GM12878 (cell line): ENCODE data around the gene WNT7A. TPM values are rescaled to one million over a fixed set of nuclear protein-coding genes. Genes with fewer than 3 reads are reported as not detected.

Experiments used
- ATAC-seq: fragments of 200-7000 bp; cut with Tn5 transposase; 3 replicates; pipeline ENCODE4 v1.9.1; 2020; ENCODE audit warnings: mild to moderate bottlenecking, moderate library complexity
- BruUV-seq: library from RNA; stranded (reverse); fragments of 400-500 nt; replicated peaks from 2 replicates; lab custom pipeline; 2021; lab: Mats Ljungman, UMichigan
- CTCF ChIA-PET: fragments of 300-600 bp; sonication (Branson Sonifier 250); formaldehyde crosslinking; extraction: SDS; loops from one replicate; lab custom pipeline; 2021; ENCODE audit warnings: inconsistent platforms; lab: Yijun Ruan, JAX
- POLR2A ChIA-PET: fragments of 350-600 bp; formaldehyde crosslinking; extraction: SDS; loops from one replicate; lab custom pipeline; 2021; ENCODE audit warnings: inconsistent platforms; lab: Charles Lee
- RAD21 ChIA-PET: fragments of 300-600 bp; sonication (Branson Sonifier 250); formaldehyde crosslinking; loops from one replicate; lab custom pipeline; 2023; ENCODE audit warnings: antibody characterized with exemption; ENCODE audit not compliant: unreplicated experiment; lab: Charles Lee
- SMC1A ChIA-PET: fragments of 300-600 bp; sonication (Branson Sonifier 250); formaldehyde crosslinking; loops from one replicate; lab custom pipeline; 2023; ENCODE audit not compliant: unreplicated experiment, uncharacterized antibody; lab: Charles Lee
- DNase-seq: peaks from one replicate; pipeline ENCODE4 v3.0.0-alpha.2; 2011; ENCODE audit warnings: low read depth, low spot score
- FAIRE-seq: peaks from 3 replicates; lab custom pipeline; 2011; peaks lifted over from hg19 to GRCh38; lab: Jason Lieb, UNC
- H2AFZ ChIP-seq: 2 replicates; pipeline ENCODE4 v1.6.0; 2011; ENCODE audit warnings: low read depth, low read length, control low read depth; ENCODE audit not compliant: control insufficient read depth
- H3K27ac ChIP-seq: 2 replicates; pipeline ENCODE4 v1.5.1; 2011; ENCODE audit warnings: control low read depth; ENCODE audit not compliant: control insufficient read depth, insufficient read depth
- H3K27me3 ChIP-seq, 2 experiments: replicated peaks in 1 of 2; 2 replicates each; pipeline versions ENCODE4 v1.6.0 to v1.6.1; 2011; ENCODE audit warnings: low read length in 1 of 2; ENCODE audit not compliant: control insufficient read depth in 2 of 2, insufficient read depth in 2 of 2
- H3K36me3 ChIP-seq, 2 experiments: 2 replicates each; pipeline ENCODE4 v1.5.1; 2011; ENCODE audit warnings: low read length in 1 of 2; ENCODE audit not compliant: control insufficient read depth in 2 of 2, insufficient read depth in 2 of 2
- H3K4me1 ChIP-seq: 2 replicates; pipeline ENCODE4 v1.6.1; 2011; ENCODE audit warnings: mild to moderate bottlenecking, low read length, moderate library complexity, mixed read lengths; ENCODE audit not compliant: control insufficient read depth, insufficient read depth
- H3K4me2 ChIP-seq: 2 replicates; pipeline ENCODE4 v1.6.0; 2011; ENCODE audit warnings: control low read depth; ENCODE audit not compliant: control insufficient read depth, insufficient read depth
- H3K4me3 ChIP-seq: fragments of 200-600 bp; sonication (generic); 2 replicates; pipeline ENCODE4 v1.5.1; 2016
- H3K79me2 ChIP-seq: 2 replicates; pipeline ENCODE4 v1.6.0; 2011; ENCODE audit warnings: low read length; ENCODE audit not compliant: control insufficient read depth, insufficient read depth
- H3K9ac ChIP-seq: 2 replicates; pipeline ENCODE4 v1.8.0; 2011; ENCODE audit warnings: low read length, control low read depth, mixed read lengths; ENCODE audit not compliant: control insufficient read depth, insufficient read depth
- H3K9me3 ChIP-seq: replicated peaks from 3 replicates; pipeline ENCODE4 v1.5.1; 2011; ENCODE audit warnings: mild to moderate bottlenecking, low read length; ENCODE audit not compliant: control insufficient read depth, insufficient read depth
- H4K20me1 ChIP-seq: 2 replicates; pipeline ENCODE4 v1.6.0; 2011; ENCODE audit not compliant: control insufficient read depth, insufficient read depth
- CHD2 ChIP-seq: IDR thresholded peaks from 2 replicates; pipeline ENCODE4 v1.6.1; 2011; ENCODE audit warnings: low read depth, low read length, improper control_type of control experiment, borderline replicate concordance
- CREM ChIP-seq: IDR thresholded peaks from 2 replicates; pipeline ENCODE4 v1.6.1; 2014; ENCODE audit warnings: antibody characterized with exemption, low read depth
- FOXM1 ChIP-seq: IDR thresholded peaks from 2 replicates; pipeline ENCODE4 v1.6.1; 2012; ENCODE audit warnings: low read depth, mild to moderate bottlenecking, inconsistent platforms, low read length, moderate library complexity
- IKZF1 ChIP-seq: fragments of 450-650 bp; conservative IDR thresholded peaks from 2 replicates; pipeline ENCODE4 v1.6.1; 2017; ENCODE audit warnings: antibody characterized with exemption, mild to moderate bottlenecking
- IKZF2 ChIP-seq, 2 experiments: fragments of 450-650 bp; IDR thresholded peaks; 2 replicates each; pipeline ENCODE4 v1.6.1; 2017; ENCODE audit warnings: mild to moderate bottlenecking in 2 of 2, moderate library complexity in 2 of 2
- IRF4 ChIP-seq: IDR thresholded peaks from 2 replicates; pipeline ENCODE4 v1.6.1; 2011; ENCODE audit warnings: low read depth, low read length
- JUNB ChIP-seq: IDR thresholded peaks from 2 replicates; pipeline ENCODE4 v1.6.1; 2016; ENCODE audit warnings: antibody characterized with exemption, mild to moderate bottlenecking
- POU2F2 ChIP-seq: IDR thresholded peaks from 3 replicates; pipeline ENCODE4 v1.6.1; 2011; ENCODE audit warnings: low read depth, mild to moderate bottlenecking, low read length, borderline replicate concordance
- RBBP5 ChIP-seq: fragments of 200-600 bp; sonication (generic); conservative IDR thresholded peaks from 2 replicates; pipeline ENCODE4 v1.6.1; 2016
- RCOR1 ChIP-seq: conservative IDR thresholded peaks from 2 replicates; pipeline ENCODE4 v1.6.1; 2012; ENCODE audit warnings: low read depth, low read length, improper control_type of control experiment
- SIX5 ChIP-seq: IDR thresholded peaks from 2 replicates; pipeline ENCODE4 v1.6.1; 2011; ENCODE audit warnings: mild to moderate bottlenecking, low read depth, low read length, moderate library complexity; ENCODE audit not compliant: severe bottlenecking
- STAT1 ChIP-seq: fragments of 450-650 bp; conservative IDR thresholded peaks from 2 replicates; pipeline ENCODE4 v1.6.1; 2014; ENCODE audit warnings: antibody characterized with exemption, mild to moderate bottlenecking
- TAF1 ChIP-seq: IDR thresholded peaks from 2 replicates; pipeline ENCODE4 v1.6.1; 2011; ENCODE audit warnings: mild to moderate bottlenecking, low read depth, low read length, borderline replicate concordance
- TARDBP ChIP-seq: IDR thresholded peaks from 2 replicates; pipeline ENCODE4 v1.6.1; 2016; ENCODE audit warnings: borderline replicate concordance
- YBX1 ChIP-seq: fragments of 450-650 bp; IDR thresholded peaks from 2 replicates; pipeline ENCODE4 v1.6.1; 2016; ENCODE audit warnings: antibody characterized with exemption
- YY1 ChIP-seq: IDR thresholded peaks from 2 replicates; pipeline ENCODE4 v1.6.1; 2011; ENCODE audit warnings: low read depth, mild to moderate bottlenecking, low read length
- ZNF274 ChIP-seq: IDR thresholded peaks from one replicate; pipeline ENCODE4 v1.8.0; 2011; ENCODE audit not compliant: insufficient read length, insufficient read depth
- WGBS: methylation state at CpG from one replicate; pipeline ENCODE4 v1.1.6; 2016; ENCODE audit warnings: low lambda C conversion rate; ENCODE audit not compliant: insufficient replicate concordance, insufficient coverage; ENCODE audit errors: missing lambda C conversion rate; 5-methylcytosine and 5-hydroxymethylcytosine counted together
- in situ Hi-C: fragments of 300-500 bp; cut with MboI; formaldehyde crosslinking; loops from 9 replicates; pipeline ENCODE4 v1.14.3; 2018; ENCODE audit warnings: mixed read lengths
- intact Hi-C: fragments of 100-400 bp; cut with micrococcal nuclease; formaldehyde crosslinking; loops from one replicate; pipeline ENCODE4 v1.14.2; 2022; ENCODE audit not compliant: unreplicated experiment
- polyA plus RNA-seq, 11 experiments: library from polyadenylated mRNA; depleted of rRNA in 4 of 11; unstranded in 6 of 11; stranded (reverse) in 5 of 11; fragments of >200 nt; fragmentation: Nextera tagmentation in 4 of 11; fragmentation: Illumina TruSeq in 1 of 11; extraction: Ambion mirVana in 4 of 11; extraction: Trizol in 1 of 11; gene quantifications; 1 replicate in 1 of 11; 2 replicates in 10 of 11; pipeline versions ENCODE4 v1.2.1 to v1.2.3, GENCODE V29; 2011 to 2016; ENCODE audit warnings: inconsistent platforms in 2 of 11, missing spikeins in 2 of 11, low read depth in 1 of 11
- total RNA-seq, 4 experiments: library from RNA; depleted of rRNA in 3 of 4; stranded (reverse); fragments of >200 nt in 3 of 4; fragmentation: Illumina TruSeq in 1 of 4; extraction: Trizol in 1 of 4; gene quantifications; 2 replicates each; pipeline versions ENCODE4 v1.2.1 to v1.2.3, GENCODE V29; 2013 to 2021
- TF ChIP-seq, protein P1 (sequence below): fragments of 450-650 bp; IDR thresholded peaks from 2 replicates; pipeline ENCODE4 v1.6.1; 2017; ENCODE audit warnings: mild to moderate bottlenecking, moderate library complexity

WNT7A gene
- total and polyA plus RNA-seq, 10 of the 15 experiments (the other 5 are each of a cell fraction or from before 2014, with no cell fraction given), result 0.08 TPM; not detected in 9

DNA sequence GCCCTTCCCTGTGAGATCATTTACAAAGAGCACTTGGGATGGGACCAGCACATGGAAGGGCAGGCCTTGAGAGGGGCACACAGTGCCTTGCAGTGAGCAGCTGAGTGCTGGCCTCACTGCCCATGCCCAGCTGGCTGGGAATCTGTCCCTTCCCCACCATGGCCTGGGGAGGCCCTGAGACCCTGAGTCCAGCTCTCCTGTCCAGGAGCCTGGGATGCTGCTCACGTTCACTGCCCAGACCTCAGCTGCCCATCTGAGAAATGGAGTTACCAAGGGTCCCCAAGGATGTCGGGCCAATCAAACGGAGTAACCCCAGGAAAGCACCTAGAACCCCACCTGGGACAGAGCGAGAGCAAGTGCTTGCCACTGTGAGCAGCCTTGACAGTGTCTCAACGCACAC, 35.6 kb downstream of the WNT7A start:
- TF ChIP-seq IKZF2 (IDR thresholded peaks at IDR 0.05) (no peak), POU2F2 (no peak), IKZF1 (no peak)
- peaks cover 0 to 3% of the 10 kb centered on the region in 2 experiments; a peak in 2 of 4 replicates for H3K27me3 ChIP-seq

DNA sequence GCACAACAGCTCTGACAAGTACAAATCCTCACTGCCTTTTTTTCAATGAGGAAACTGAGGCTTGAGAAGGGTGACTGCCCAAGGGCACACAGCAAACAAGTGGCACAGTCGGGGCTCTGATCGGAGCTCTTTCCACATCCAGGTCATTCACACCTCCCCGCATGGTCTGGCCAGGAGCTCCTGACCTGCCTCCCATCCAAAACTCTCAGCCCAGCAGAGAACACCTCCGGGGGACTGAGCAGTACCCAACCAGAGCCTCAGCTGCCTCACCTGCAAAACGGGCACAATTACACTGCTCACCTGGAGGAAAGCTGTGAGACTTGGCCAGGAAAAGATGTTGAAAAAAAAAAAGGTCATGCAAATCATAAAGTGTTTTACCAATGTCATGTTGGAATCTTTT, 36.5 kb downstream of the WNT7A start:
- no peaks in the 10 kb centered on the region for H3K4me1 ChIP-seq
- FAIRE-seq (no peak), ATAC-seq (no peak), DNase-seq (no peak)
- BruUV-seq, result no TSS peak
- H4K20me1 ChIP-seq, result no peaks in the 10 kb centered on the region
- no peak overlapping the region for H3K27ac ChIP-seq
- ChIA-PET SMC1A (interaction anchor here (0.6 kb wide), 1 partner anchor 22 kb away, joined by 3 read pairs; no protein-coding TSS in a partner anchor), POLR2A (no interaction called here), RAD21 (no interaction called here), CTCF (no interaction called here)
- no peak overlapping the region for H3K4me3 ChIP-seq
- H3K36me3 ChIP-seq, result no peaks in the 10 kb centered on the region
- no peaks in the 10 kb centered on the region for H3K9me3 ChIP-seq
- 43% methylated on average over 5 of the region's 5 CpGs for whole genome bisulfite sequencing
- H3K9ac ChIP-seq, result no peak overlapping the region
- H2AFZ ChIP-seq, result no peak overlapping the region
- H3K79me2 ChIP-seq, result no peaks in the 10 kb centered on the region
- intact Hi-C loops, result no loop called here
- in situ Hi-C loops, result no loop called here
- no peak overlapping the region for H3K4me2 ChIP-seq
- H3K27me3 ChIP-seq, result peaks cover 0 to 3% of the 10 kb centered on the region in 2 experiments; a peak in 2 of 4 replicates
- TF ChIP-seq CHD2 (no peak), ZNF274 (no peak), YBX1 (no peak), JUNB (no peak), SIX5 (no peak), FOXM1 (no peak), IRF4 (no peak), TARDBP (no peak), CREM (no peak), STAT1 (no peak), YY1 (no peak), RCOR1 (no peak), RBBP5 (no peak), TAF1 (no peak)
- TF ChIP-seq, protein P1, sequence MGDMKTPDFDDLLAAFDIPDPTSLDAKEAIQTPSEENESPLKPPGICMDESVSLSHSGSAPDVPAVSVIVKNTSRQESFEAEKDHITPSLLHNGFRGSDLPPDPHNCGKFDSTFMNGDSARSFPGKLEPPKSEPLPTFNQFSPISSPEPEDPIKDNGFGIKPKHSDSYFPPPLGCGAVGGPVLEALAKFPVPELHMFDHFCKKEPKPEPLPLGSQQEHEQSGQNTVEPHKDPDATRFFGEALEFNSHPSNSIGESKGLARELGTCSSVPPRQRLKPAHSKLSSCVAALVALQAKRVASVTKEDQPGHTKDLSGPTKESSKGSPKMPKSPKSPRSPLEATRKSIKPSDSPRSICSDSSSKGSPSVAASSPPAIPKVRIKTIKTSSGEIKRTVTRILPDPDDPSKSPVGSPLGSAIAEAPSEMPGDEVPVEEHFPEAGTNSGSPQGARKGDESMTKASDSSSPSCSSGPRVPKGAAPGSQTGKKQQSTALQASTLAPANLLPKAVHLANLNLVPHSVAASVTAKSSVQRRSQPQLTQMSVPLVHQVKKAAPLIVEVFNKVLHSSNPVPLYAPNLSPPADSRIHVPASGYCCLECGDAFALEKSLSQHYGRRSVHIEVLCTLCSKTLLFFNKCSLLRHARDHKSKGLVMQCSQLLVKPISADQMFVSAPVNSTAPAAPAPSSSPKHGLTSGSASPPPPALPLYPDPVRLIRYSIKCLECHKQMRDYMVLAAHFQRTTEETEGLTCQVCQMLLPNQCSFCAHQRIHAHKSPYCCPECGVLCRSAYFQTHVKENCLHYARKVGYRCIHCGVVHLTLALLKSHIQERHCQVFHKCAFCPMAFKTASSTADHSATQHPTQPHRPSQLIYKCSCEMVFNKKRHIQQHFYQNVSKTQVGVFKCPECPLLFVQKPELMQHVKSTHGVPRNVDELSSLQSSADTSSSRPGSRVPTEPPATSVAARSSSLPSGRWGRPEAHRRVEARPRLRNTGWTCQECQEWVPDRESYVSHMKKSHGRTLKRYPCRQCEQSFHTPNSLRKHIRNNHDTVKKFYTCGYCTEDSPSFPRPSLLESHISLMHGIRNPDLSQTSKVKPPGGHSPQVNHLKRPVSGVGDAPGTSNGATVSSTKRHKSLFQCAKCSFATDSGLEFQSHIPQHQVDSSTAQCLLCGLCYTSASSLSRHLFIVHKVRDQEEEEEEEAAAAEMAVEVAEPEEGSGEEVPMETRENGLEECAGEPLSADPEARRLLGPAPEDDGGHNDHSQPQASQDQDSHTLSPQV, result no peak

More for the DNA sequence above, 35.6 kb downstream of the WNT7A start:
- Histone ChIP-seq H3K9ac (no peak overlapping the region), H3K36me3 (no peaks in the 10 kb centered on the region), H3K4me2 (no peak overlapping the region), H3K9me3 (no peaks in the 10 kb centered on the region), H2AFZ (no peak overlapping the region), H3K27ac (no peak overlapping the region), H3K4me1 (no peaks in the 10 kb centered on the region), H4K20me1 (no peaks in the 10 kb centered on the region), H3K79me2 (no peaks in the 10 kb centered on the region), H3K4me3 (no peak overlapping the region)
- intact Hi-C loops, result no loop called here
- ChIA-PET CTCF (no interaction called here), RAD21 (no interaction called here), POLR2A (no interaction called here), SMC1A (no interaction called here)
- in situ Hi-C loops, result no loop called here
- 15% methylated on average over 5 of the region's 5 CpGs for WGBS
- no peak for FAIRE-seq
- ATAC-seq, result no peak
- no peak for DNase-seq
- no TSS peak for BruUV-seq
